ENCODE measurements around the gene RNH1. TPM values are rescaled to one million over a fixed set of nuclear protein-coding genes. Genes with fewer than 3 reads are reported as not detected.

Gene RNH1
- polyA plus RNA-seq, 1 donor from 2014 or later, result 71.8 TPM

DNA sequence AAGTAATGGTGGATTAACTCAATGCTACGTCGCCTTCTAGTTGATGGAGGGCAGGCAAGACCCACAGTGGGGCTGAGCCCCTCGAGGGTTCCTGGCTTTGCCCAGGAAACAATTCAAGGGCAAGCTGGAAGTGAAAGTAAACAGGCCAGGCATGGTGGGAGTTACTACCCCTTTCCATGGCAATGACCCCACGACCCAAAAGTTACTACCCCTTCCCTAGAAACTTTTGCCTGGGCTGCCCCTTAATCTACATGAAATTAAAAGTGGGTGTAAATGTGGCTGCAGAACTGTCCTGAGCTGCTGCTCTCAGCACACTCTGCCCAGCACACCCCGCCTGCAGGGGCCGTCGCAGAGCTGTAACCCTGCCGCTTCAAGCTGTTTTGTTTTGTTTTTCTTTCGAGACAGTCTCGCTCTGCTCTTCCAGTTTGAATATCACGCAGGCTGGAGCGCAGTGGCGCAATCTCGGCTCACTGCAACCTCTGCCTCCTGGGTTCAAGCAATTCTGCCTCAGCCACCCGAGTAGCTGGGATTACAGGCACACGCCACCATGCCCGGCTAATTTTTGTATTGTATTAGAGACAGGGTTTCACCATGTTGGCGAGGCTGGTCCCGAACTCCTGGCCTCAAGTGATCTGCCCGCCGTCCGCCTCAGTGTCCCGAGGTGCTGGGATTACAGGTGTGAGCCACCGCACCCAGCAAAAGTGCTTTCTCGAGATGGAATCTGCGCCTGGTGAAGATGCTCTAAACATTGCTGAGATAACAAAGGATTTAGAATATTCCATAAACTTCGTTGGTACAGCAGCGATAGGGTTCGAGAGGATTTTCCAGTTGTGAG, 5.9 kb upstream of the RNH1 start:
- Histone ChIP-seq H3K27me3 (ENCODE audit: insufficient read depth, low read depth, low read length) (no peaks in the 10 kb centered on the region), H3K4me3 (ENCODE audit: low read length) (no peak overlapping the region), H2AFZ (ENCODE audit: low read depth, low read length) (no peak overlapping the region), H4K20me1 (ENCODE audit: insufficient read depth) (no peaks in the 10 kb centered on the region), H3K9ac (ENCODE audit: low read length) (no peak overlapping the region), H3K79me2 (replicated peaks; ENCODE audit: insufficient read depth, low read length) (no peaks in the 10 kb centered on the region), H3K4me2 (ENCODE audit: low read length) (no peak overlapping the region), H3K27ac (ENCODE audit: low read length) (no peak overlapping the region), H3K9me3 (ENCODE audit: low read length) (no peaks in the 10 kb centered on the region), H3K36me3 (ENCODE audit: insufficient read depth, low read length) (no peaks in the 10 kb centered on the region), H3F3A (ENCODE audit: insufficient read depth, low read length, poor library complexity, severe bottlenecking) (no peaks in the 10 kb centered on the region), H3K9me2 (ENCODE audit: insufficient read depth, low read length) (no peaks in the 10 kb centered on the region)
- no peak for TF ChIP-seq MXI1 (conservative IDR thresholded peaks at IDR 0.05; ENCODE audit: poor library complexity, severe bottlenecking)
- no peak for TF ChIP-seq TAF1 (IDR thresholded peaks at IDR 0.05; ENCODE audit: low read depth)
- TF ChIP-seq, protein P1, sequence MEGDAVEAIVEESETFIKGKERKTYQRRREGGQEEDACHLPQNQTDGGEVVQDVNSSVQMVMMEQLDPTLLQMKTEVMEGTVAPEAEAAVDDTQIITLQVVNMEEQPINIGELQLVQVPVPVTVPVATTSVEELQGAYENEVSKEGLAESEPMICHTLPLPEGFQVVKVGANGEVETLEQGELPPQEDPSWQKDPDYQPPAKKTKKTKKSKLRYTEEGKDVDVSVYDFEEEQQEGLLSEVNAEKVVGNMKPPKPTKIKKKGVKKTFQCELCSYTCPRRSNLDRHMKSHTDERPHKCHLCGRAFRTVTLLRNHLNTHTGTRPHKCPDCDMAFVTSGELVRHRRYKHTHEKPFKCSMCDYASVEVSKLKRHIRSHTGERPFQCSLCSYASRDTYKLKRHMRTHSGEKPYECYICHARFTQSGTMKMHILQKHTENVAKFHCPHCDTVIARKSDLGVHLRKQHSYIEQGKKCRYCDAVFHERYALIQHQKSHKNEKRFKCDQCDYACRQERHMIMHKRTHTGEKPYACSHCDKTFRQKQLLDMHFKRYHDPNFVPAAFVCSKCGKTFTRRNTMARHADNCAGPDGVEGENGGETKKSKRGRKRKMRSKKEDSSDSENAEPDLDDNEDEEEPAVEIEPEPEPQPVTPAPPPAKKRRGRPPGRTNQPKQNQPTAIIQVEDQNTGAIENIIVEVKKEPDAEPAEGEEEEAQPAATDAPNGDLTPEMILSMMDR (IDR thresholded peaks at IDR 0.05; ENCODE audit: poor library complexity, severe bottlenecking), result no peak
- TF ChIP-seq SMC3 (conservative IDR thresholded peaks at IDR 0.05; ENCODE audit: poor library complexity), result no peak
- TF ChIP-seq POLR2AphosphoS5 (IDR thresholded peaks at IDR 0.05), result no peak
- no peak for TF ChIP-seq EP300 (conservative IDR thresholded peaks at IDR 0.05; ENCODE audit: poor library complexity, severe bottlenecking)
- TF ChIP-seq, protein P2, sequence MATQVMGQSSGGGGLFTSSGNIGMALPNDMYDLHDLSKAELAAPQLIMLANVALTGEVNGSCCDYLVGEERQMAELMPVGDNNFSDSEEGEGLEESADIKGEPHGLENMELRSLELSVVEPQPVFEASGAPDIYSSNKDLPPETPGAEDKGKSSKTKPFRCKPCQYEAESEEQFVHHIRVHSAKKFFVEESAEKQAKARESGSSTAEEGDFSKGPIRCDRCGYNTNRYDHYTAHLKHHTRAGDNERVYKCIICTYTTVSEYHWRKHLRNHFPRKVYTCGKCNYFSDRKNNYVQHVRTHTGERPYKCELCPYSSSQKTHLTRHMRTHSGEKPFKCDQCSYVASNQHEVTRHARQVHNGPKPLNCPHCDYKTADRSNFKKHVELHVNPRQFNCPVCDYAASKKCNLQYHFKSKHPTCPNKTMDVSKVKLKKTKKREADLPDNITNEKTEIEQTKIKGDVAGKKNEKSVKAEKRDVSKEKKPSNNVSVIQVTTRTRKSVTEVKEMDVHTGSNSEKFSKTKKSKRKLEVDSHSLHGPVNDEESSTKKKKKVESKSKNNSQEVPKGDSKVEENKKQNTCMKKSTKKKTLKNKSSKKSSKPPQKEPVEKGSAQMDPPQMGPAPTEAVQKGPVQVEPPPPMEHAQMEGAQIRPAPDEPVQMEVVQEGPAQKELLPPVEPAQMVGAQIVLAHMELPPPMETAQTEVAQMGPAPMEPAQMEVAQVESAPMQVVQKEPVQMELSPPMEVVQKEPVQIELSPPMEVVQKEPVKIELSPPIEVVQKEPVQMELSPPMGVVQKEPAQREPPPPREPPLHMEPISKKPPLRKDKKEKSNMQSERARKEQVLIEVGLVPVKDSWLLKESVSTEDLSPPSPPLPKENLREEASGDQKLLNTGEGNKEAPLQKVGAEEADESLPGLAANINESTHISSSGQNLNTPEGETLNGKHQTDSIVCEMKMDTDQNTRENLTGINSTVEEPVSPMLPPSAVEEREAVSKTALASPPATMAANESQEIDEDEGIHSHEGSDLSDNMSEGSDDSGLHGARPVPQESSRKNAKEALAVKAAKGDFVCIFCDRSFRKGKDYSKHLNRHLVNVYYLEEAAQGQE (IDR thresholded peaks at IDR 0.05; ENCODE audit: borderline replicate concordance), result no peak
- no peak for TF ChIP-seq EZH2 (IDR thresholded peaks at IDR 0.05; ENCODE audit: borderline replicate concordance, insufficient read depth, low read length, poor library complexity, severe bottlenecking)
- no peak for TF ChIP-seq RAD21 (conservative IDR thresholded peaks at IDR 0.05)

DNA sequence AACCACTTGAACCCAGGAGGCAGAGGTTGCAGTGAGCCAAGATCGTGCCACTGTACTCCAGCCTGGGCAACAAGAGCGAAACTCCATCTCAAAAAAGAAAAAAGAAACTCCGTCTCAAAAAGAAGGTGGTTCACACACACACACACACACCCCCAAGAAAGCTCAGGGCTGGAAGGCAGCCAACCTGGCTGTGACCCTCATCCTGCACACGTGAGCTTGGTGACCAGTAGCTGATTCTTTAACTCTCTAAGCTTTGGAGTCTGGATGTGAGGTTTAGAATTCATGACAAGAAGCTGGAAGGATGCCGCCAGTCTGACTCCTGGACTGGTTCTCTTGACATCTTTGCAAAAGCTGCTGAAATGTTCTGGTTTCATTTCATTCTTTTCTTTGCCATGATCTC, 1.9 kb upstream of the RNH1 start:
- Histone ChIP-seq H3K9me3 (ENCODE audit: low read length) (no peaks in the 10 kb centered on the region), H3K4me2 (ENCODE audit: low read length) (no peak overlapping the region), H3K9ac (ENCODE audit: low read length) (no peak overlapping the region), H3K4me3 (ENCODE audit: low read length) (no peak overlapping the region), H2AFZ (ENCODE audit: low read depth, low read length) (no peak overlapping the region), H3K79me2 (replicated peaks; ENCODE audit: insufficient read depth, low read length) (peaks cover 9% of the 10 kb centered on the region), H3K9me2 (ENCODE audit: insufficient read depth, low read length) (no peaks in the 10 kb centered on the region), H3K36me3 (ENCODE audit: insufficient read depth, low read length) (no peaks in the 10 kb centered on the region), H3K27ac (ENCODE audit: low read length) (no peak overlapping the region), H3K27me3 (ENCODE audit: insufficient read depth, low read depth, low read length) (no peaks in the 10 kb centered on the region), H3F3A (ENCODE audit: insufficient read depth, low read length, poor library complexity, severe bottlenecking) (no peaks in the 10 kb centered on the region), H4K20me1 (ENCODE audit: insufficient read depth) (no peaks in the 10 kb centered on the region)
- no peak for TF ChIP-seq TAF1 (IDR thresholded peaks at IDR 0.05; ENCODE audit: low read depth)
- TF ChIP-seq MXI1 (conservative IDR thresholded peaks at IDR 0.05; ENCODE audit: poor library complexity, severe bottlenecking), result no peak
- TF ChIP-seq, protein P2 (IDR thresholded peaks at IDR 0.05; ENCODE audit: borderline replicate concordance), result no peak
- TF ChIP-seq RAD21 (conservative IDR thresholded peaks at IDR 0.05), result no peak
- no peak for TF ChIP-seq POLR2AphosphoS5 (IDR thresholded peaks at IDR 0.05)
- no peak for TF ChIP-seq EZH2 (IDR thresholded peaks at IDR 0.05; ENCODE audit: borderline replicate concordance, insufficient read depth, low read length, poor library complexity, severe bottlenecking)
- no peak for TF ChIP-seq SMC3 (conservative IDR thresholded peaks at IDR 0.05; ENCODE audit: poor library complexity)
- TF ChIP-seq, protein P1 (IDR thresholded peaks at IDR 0.05; ENCODE audit: poor library complexity, severe bottlenecking), result no peak

Data from neural cell (in vitro differentiated cells).